Measurements from ENCODE around the gene TUFT1.

The TUFT1 gene

GRCh38 chr1:151547119-151547899, 7.2 kb downstream of the TUFT1 start:
- no peak overlapping the region for H3K4me2 ChIP-seq
- no peak overlapping the region for H3K9ac ChIP-seq
- H3K4me3 ChIP-seq, result no peak overlapping the region
- H3K27ac ChIP-seq, result no peak overlapping the region
- no peaks in the 10 kb centered on the region for H4K20me1 ChIP-seq
- H3K27me3 ChIP-seq, result peaks cover 3% of the 10 kb centered on the region; the same call in 1 of the 2 replicates
- no peaks in the 10 kb centered on the region for H3K4me1 ChIP-seq
- no peaks in the 10 kb centered on the region for H3K36me3 ChIP-seq
- no peak for TF ChIP-seq Cebpa-rat (IDR thresholded peaks at IDR 0.05)
- no peaks in the 10 kb centered on the region for H3K9me3 ChIP-seq

DNA sequence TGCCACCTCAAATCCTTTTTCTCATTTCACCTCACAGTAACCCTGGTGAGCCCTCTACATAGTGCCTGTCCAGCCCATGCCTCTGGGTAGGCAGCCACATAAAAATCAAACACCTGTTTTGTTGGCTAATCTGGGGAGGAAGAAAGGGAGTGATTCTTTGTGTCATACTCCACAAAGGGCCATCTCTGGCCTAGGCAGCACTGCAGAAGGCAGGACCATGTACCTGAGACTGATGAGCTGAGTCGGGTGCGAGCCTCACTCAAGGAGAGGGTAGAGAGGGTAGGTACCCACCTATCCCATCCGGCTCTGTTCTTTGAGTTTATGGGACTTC, 7.8 kb downstream of the TUFT1 start:
- H3K4me2 ChIP-seq, result no peak overlapping the region
- no peaks in the 10 kb centered on the region for H3K36me3 ChIP-seq
- H3K4me3 ChIP-seq, result no peak overlapping the region
- H4K20me1 ChIP-seq, result no peaks in the 10 kb centered on the region
- H3K9ac ChIP-seq, result no peak overlapping the region
- no peaks in the 10 kb centered on the region for H3K4me1 ChIP-seq
- H3K27ac ChIP-seq, result no peak overlapping the region
- no peaks in the 10 kb centered on the region for H3K9me3 ChIP-seq
- TF ChIP-seq Cebpa-rat (IDR thresholded peaks at IDR 0.05), result no peak
- no peaks in the 10 kb centered on the region for H3K27me3 ChIP-seq

GRCh38 chr1:151549199-151549598, 9.1 kb downstream of the TUFT1 start:
- TF ChIP-seq Cebpa-rat (IDR thresholded peaks at IDR 0.05), result no peak
- no peaks in the 10 kb centered on the region for H4K20me1 ChIP-seq
- no peak overlapping the region for H3K4me3 ChIP-seq
- H3K9me3 ChIP-seq, result no peaks in the 10 kb centered on the region
- no peaks in the 10 kb centered on the region for H3K27me3 ChIP-seq
- no peaks in the 10 kb centered on the region for H3K4me1 ChIP-seq
- H3K4me2 ChIP-seq, result no peak overlapping the region
- H3K36me3 ChIP-seq, result no peaks in the 10 kb centered on the region
- no peak overlapping the region for H3K9ac ChIP-seq
- H3K27ac ChIP-seq, result no peak overlapping the region

DNA sequence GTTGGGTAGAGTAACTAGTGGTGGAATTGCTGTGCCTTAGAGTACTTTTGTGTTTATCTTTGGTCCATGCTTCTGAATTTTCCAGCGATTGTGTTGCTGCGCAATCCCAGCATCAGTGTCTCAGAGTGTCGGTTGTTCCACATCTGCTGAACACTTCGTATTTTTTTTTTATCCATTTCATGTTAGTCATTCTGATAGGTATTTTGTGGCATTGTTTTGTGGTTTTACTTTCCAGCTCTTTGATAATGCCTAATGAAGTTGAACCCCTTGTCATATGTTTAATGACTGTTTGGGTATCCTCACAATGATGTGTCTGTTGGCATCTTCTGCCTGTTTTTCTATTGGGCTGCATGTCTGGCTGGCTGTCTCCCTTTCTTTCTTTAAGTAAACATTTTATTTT, 13.6 kb downstream of the TUFT1 start:
- no peak overlapping the region for H3K27ac ChIP-seq
- TF ChIP-seq Cebpa-rat (IDR thresholded peaks at IDR 0.05), result no peak
- H3K9ac ChIP-seq, result no peak overlapping the region
- no peaks in the 10 kb centered on the region for H3K9me3 ChIP-seq
- no peaks in the 10 kb centered on the region for H3K4me1 ChIP-seq
- no peaks in the 10 kb centered on the region for H3K36me3 ChIP-seq
- no peak overlapping the region for H3K4me2 ChIP-seq
- no peaks in the 10 kb centered on the region for H3K27me3 ChIP-seq
- no peaks in the 10 kb centered on the region for H4K20me1 ChIP-seq
- H3K4me3 ChIP-seq, result no peak overlapping the region

DNA sequence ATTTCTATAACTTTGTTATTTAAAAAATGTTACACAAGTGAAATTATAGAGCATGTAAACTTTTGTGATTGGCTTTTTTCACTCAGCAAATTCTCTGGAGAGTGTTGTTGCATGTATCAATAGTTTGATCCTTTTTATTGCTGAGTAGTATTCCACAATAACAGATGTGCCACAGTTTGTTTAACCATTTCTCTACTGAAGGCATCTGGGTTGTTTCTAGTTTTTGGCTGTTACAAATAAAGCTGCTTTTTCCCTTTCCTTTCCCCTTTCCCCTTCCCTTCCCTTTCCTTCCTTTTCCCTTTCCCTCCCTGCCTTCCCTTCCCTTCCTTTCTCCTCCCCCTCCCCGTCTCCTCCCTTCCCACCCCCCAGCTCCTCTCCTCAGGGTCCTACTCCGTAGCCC, 15.9 kb downstream of the TUFT1 start:
- H3K4me2 ChIP-seq, result no peak overlapping the region
- no peak overlapping the region for H3K27ac ChIP-seq
- H3K4me1 ChIP-seq, result no peaks in the 10 kb centered on the region
- H3K36me3 ChIP-seq, result no peaks in the 10 kb centered on the region
- no peaks in the 10 kb centered on the region for H4K20me1 ChIP-seq
- no peak overlapping the region for H3K9ac ChIP-seq
- H3K9me3 ChIP-seq, result no peaks in the 10 kb centered on the region
- no peaks in the 10 kb centered on the region for H3K27me3 ChIP-seq
- H3K4me3 ChIP-seq, result no peak overlapping the region
- no peak for TF ChIP-seq Cebpa-rat (IDR thresholded peaks at IDR 0.05)

- Histone ChIP-seq H3K4me2 (no peak overlapping the region), H3K9ac (no peak overlapping the region), H3K27ac (no peak overlapping the region), H3K9me3 (no peaks in the 10 kb centered on the region), H3K36me3 (no peaks in the 10 kb centered on the region), H3K4me1 (no peaks in the 10 kb centered on the region), H3K27me3 (no peaks in the 10 kb centered on the region), H4K20me1 (no peaks in the 10 kb centered on the region), H3K4me3 (no peak overlapping the region)
- no peak for TF ChIP-seq Cebpa-rat (IDR thresholded peaks at IDR 0.05)
Measured at GRCh38 chr1:151562661-151563060, 22.6 kb downstream of the TUFT1 start.

DNA sequence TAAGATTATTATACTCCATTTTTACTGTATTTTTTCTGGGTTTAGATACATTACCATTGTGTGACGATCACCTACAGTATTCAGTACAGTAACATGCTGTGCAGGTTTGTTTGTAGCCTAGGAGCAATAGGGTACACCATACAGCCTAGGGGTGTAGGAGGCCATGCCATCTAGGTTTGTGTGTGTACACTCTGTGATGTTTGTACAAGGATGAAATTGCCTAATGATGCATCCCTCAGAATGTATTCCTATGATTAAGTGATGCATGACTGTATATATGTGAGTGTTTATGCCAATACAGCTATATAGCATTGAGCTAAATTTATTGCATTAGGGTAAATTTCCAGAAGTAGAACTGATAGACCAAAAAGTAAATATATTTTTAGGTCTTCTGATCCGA, 23.3 kb downstream of the TUFT1 start:
- Histone ChIP-seq H3K27me3 (no peaks in the 10 kb centered on the region), H3K4me2 (no peak overlapping the region), H3K9ac (no peak overlapping the region), H3K4me1 (no peaks in the 10 kb centered on the region), H3K27ac (no peak overlapping the region), H3K9me3 (no peaks in the 10 kb centered on the region), H4K20me1 (no peaks in the 10 kb centered on the region), H3K36me3 (no peaks in the 10 kb centered on the region), H3K4me3 (no peak overlapping the region)
- no peak for TF ChIP-seq Cebpa-rat (IDR thresholded peaks at IDR 0.05)

DNA sequence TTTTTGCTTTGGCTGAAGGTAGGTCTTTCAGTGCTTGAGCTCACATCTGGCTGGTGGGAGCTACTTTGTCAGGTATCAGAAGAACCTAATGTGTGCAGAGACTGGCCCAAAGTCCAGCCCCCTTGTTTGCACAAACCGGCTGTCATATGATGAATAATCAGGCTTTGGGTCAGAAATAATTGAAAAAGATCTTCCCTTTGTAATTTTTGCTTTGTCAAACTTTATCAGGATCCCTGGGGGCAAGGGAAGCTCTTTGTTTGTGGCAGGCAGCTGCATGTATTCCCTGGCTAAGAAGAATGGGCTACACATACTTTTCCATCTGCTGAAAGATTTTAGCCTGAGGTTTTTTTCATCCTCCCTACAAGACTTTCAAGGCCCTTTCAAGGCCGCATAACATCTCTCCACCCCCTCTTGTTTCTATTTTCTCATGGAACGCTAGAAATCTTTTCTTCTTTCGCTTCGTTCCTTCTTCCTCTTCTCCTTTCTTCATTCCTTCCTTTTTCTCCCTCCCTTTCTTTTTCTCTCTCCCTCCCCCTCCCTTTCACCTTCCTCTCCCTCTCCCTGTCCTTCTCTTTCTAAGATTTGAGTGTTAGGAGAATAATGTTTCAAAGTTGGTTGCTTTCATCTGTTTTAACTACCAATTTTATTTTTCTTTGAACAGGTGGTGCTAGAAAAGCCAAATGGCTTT, 25.5 kb downstream of the TUFT1 start:
- no peak for TF ChIP-seq Cebpa-rat (IDR thresholded peaks at IDR 0.05)
- no peak overlapping the region for H3K9ac ChIP-seq

GRCh38 chr1:151568626-151569088, 28.5 kb downstream of the TUFT1 start:
- H3K36me3 ChIP-seq, result no peaks in the 10 kb centered on the region
- TF ChIP-seq Cebpa-rat (IDR thresholded peaks at IDR 0.05), result no peak
- H3K9me3 ChIP-seq, result no peaks in the 10 kb centered on the region
- no peak overlapping the region for H3K9ac ChIP-seq
- H3K27ac ChIP-seq, result no peak overlapping the region
- H3K27me3 ChIP-seq, result no peaks in the 10 kb centered on the region
- no peaks in the 10 kb centered on the region for H4K20me1 ChIP-seq
- no peak overlapping the region for H3K4me2 ChIP-seq
- H3K4me3 ChIP-seq, result no peak overlapping the region
- no peaks in the 10 kb centered on the region for H3K4me1 ChIP-seq

More for the DNA sequence above, 25.5 kb downstream of the TUFT1 start:
- Histone ChIP-seq H3K4me3 (no peak overlapping the region), H3K27me3 (no peaks in the 10 kb centered on the region), H4K20me1 (no peaks in the 10 kb centered on the region), H3K9me3 (no peaks in the 10 kb centered on the region), H3K4me2 (no peak overlapping the region), H3K36me3 (no peaks in the 10 kb centered on the region), H3K27ac (no peak overlapping the region), H3K4me1 (no peaks in the 10 kb centered on the region)

DNA sequence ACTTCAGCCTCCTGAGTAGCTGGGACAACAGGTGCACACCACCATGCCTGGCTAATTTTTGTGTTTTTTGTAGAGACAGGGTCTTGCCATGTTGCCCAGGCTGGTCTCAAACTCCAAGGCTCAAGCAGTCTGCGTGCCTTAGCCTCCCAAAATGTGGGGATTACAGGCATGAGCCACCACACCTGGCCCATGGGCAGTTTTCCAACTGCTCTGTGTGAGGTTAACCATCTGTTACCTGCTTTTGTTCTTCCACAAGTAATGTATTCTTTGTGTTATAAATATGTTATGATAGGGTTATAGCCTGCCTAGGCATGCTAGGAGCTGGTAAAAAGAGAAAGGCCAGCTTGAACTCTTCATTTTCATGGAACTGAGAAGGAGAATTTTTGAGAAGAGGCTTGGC, 30.7 kb downstream of the TUFT1 start:
- no peaks in the 10 kb centered on the region for H3K36me3 ChIP-seq
- no peaks in the 10 kb centered on the region for H3K4me1 ChIP-seq
- no peak overlapping the region for H3K4me3 ChIP-seq
- no peaks in the 10 kb centered on the region for H3K27me3 ChIP-seq
- no peak overlapping the region for H3K27ac ChIP-seq
- no peaks in the 10 kb centered on the region for H4K20me1 ChIP-seq
- H3K9me3 ChIP-seq, result no peaks in the 10 kb centered on the region
- no peak overlapping the region for H3K4me2 ChIP-seq
- TF ChIP-seq Cebpa-rat (IDR thresholded peaks at IDR 0.05), result no peak
- no peak overlapping the region for H3K9ac ChIP-seq

Measured in BLaER1 (cell line).